ENCODE results near the gene ACAT2. TPM values are rescaled to one million over a fixed set of nuclear protein-coding genes. Genes with fewer than 3 reads are reported as not detected.
A peak's percentile ranks its signal among the peaks of the same experiment; 100 is the strongest.

Gene ACAT2
- total RNA-seq, 1 donor, result 22.1 TPM

DNA sequence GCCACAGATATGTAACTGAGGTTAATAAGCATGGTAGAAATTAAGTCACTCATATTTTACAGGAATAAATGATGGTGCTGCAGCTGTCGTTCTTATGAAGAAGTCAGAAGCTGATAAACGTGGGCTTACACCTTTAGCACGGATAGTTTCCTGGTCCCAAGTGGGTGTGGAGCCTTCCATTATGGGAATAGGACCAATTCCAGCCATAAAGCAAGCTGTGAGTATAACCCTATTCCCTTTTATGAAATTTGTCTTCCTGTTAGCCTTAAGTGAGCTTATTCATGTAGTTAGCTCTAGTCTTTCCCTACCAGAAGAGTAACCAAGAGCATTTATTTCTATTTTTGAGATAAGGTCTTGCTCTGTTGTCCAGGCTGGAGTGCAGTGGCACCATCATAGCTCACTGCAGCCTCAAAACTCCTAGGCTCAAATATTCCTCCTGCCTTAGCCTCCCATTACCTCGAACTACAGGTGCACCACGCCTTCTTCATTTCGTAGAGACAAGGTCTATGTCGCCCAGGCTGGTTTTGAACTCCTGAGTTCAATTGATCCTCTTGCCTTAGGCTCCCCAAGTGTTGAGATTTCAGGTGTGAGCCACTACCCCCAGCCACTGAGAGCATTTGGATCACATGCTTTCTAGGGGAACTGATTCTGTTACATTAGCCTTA is 15.5 kb downstream of the ACAT2 start:
- DNase-seq (ENCODE audit: low read depth), result no peak
- H3K4me3 ChIP-seq (ENCODE audit: low read depth, low read length), result no peak overlapping the region
- TF ChIP-seq, protein P1, sequence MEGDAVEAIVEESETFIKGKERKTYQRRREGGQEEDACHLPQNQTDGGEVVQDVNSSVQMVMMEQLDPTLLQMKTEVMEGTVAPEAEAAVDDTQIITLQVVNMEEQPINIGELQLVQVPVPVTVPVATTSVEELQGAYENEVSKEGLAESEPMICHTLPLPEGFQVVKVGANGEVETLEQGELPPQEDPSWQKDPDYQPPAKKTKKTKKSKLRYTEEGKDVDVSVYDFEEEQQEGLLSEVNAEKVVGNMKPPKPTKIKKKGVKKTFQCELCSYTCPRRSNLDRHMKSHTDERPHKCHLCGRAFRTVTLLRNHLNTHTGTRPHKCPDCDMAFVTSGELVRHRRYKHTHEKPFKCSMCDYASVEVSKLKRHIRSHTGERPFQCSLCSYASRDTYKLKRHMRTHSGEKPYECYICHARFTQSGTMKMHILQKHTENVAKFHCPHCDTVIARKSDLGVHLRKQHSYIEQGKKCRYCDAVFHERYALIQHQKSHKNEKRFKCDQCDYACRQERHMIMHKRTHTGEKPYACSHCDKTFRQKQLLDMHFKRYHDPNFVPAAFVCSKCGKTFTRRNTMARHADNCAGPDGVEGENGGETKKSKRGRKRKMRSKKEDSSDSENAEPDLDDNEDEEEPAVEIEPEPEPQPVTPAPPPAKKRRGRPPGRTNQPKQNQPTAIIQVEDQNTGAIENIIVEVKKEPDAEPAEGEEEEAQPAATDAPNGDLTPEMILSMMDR (IDR thresholded peaks at IDR 0.05; ENCODE audit: insufficient read depth, low read length), result no peak

DNA sequence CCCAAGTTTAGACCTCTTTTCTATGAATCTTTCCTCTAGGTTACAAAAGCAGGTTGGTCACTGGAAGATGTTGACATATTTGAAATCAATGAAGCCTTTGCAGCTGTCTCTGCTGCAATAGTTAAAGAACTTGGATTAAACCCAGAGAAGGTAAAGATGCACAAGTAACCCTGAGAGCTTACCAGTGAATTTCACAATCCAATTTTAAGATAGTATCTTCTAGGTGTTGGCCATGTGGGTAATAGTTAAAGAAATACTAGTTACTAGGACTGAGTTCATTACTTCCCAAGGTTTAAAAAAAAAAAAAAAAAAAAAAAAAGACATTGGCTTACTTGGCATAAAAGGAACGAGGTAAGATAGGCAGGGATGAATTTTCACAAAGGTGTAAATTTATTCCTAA is 16.3 kb downstream of the ACAT2 start:
- TF ChIP-seq, protein P1 (IDR thresholded peaks at IDR 0.05; ENCODE audit: insufficient read depth, low read length), result no peak
- DNase-seq (ENCODE audit: low read depth), result no peak

DNA sequence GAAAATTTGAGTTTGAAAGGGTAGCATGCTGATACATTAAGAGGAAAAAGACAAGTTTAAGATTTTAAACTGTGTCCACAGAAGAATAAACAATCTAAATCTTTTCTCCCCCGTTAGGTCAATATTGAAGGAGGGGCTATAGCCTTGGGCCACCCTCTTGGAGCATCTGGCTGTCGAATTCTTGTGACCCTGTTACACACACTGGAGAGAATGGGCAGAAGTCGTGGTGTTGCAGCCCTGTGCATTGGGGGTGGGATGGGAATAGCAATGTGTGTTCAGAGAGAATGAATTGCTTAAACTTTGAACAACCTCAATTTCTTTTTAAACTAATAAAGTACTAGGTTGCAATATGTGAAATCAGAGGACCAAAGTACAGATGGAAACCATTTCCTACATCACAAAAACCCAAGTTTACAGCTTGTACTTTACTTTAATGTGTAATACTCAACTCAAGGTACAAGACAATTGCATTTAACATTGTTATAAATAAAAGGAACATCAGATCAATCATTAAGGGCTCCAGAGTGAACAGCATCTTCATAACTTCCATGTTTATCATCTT is 16.8 kb downstream of the ACAT2 start:
- TF ChIP-seq, protein P1 (IDR thresholded peaks at IDR 0.05; ENCODE audit: insufficient read depth, low read length), result no peak
- no peak overlapping the region for H3K4me3 ChIP-seq (ENCODE audit: low read depth, low read length)
- no peak for DNase-seq (ENCODE audit: low read depth)

More for the DNA sequence above, 16.3 kb downstream of the ACAT2 start:
- H3K4me3 ChIP-seq (ENCODE audit: low read depth, low read length), result no peak overlapping the region

DNA sequence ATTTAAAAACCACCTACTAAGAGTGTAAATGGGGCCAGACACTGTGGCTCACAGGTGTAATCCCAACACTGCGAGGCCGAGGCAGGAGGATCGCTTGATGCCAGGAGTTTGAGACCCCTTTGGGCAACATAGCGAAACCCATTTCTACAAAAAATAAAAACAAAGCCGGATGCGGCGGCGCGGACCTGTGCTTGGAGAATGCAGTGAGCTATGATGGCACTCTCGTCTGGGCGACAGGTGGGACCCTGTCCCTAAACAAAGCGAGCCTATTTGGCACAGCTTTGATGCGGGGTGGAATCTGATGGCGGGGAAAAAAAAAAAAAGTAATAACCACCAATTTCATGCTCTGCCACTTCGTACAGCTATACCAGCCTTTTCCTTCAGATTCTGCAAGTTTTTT is 26.4 kb downstream of the ACAT2 start:
- H3K4me3 ChIP-seq (ENCODE audit: low read depth, low read length), result peak overlapping the region; percentile 95
- TF ChIP-seq, protein P1 (IDR thresholded peaks at IDR 0.05; ENCODE audit: insufficient read depth, low read length), result no peak
- no peak for DNase-seq (ENCODE audit: low read depth)

DNA sequence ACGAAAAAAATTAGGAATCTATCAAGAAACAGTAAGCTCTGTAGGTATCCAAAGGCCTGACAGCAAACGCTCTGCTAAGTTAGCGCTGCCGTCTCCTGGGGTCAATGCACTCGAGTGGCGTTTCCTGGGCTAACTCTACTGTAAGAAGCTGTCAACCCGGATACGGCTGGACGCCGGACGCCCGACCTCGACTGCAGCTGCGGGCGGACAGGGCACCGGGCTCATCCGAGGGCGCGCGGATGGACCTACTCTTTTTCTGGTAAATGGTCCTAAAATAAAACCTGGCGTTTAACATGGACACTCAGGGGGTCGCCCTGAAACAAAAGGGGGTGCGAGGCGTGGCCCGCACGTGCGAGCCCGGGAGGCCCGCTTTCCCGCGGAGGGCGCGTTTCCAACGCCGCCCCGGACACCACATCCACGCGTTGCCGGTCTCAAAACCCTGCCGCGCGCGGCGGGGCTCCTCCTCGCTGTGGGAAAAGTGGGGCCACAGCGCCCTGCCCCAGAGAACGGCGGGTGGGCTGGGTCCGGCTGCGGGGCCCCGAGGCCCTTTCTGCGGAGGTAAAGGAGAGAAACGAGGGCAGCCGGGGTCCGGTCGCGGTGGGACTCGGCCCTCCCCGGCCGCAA is 27.0 kb downstream of the ACAT2 start:
- TF ChIP-seq, protein P1 (IDR thresholded peaks at IDR 0.05; ENCODE audit: insufficient read depth, low read length), result no peak
- DNase-seq (ENCODE audit: low read depth), result peak; percentile 31
- peak overlapping the region; percentile 95 for H3K4me3 ChIP-seq (ENCODE audit: low read depth, low read length)

DNA sequence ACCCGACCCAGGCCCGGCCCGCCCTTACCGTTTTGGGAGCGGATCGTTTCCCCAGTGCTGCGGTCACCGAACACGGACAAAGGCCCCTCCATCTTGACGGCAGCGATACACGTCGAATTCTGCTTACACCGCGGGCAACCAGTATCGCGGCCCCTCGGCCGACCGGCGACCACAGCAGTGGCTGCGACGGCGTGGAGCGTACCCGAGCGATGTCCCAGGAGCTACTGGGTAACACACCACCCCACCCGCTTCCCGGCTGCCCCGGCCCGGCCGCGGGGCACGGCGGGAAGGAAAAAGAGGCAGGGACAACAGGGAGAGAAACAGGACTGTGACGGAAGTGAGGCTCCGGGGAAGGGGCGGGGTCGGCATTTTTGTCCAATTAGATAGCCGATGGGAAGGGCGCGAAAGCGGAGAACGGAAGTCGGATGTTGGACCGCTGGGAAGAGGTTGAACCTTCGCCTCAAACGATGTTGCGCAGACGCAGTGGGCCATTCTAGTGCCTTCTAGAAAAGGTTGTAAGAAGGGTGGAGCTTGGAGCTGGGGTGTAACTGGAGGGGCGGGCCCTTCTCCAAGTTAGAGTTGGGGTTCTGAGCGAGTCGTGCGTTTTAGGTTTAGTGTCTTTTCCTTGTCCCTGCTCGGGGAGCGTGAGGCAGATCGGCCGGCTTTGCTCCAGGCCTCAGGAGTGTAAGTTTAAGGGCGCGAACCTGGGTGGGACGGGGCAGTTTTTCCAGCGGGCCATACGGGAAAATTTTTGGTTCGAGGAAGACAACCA is 27.7 kb downstream of the ACAT2 start, which contains the start of gene TCP1:
Gene TCP1, minus strand, starts transcription at position 226 of the 772 bp plus-strand sequence. Its CDS starts 134 bp downstream, at position 92.
- TF ChIP-seq, protein P1 (IDR thresholded peaks at IDR 0.05; ENCODE audit: insufficient read depth, low read length), result no peak
- peak within 1 kb of the TSS; percentile 95 for H3K4me3 ChIP-seq (ENCODE audit: low read depth, low read length)
- DNase-seq (ENCODE audit: low read depth), result peak; percentile 100

Data from fibroblast of the aortic adventitia (primary cell).